Peyer's patch (tissue), 4 donors: ENCODE measurements around the gene ATP1B2.

Experiments
- POLR2A ChIP-seq, 2 donors: fragments of 450-650 bp; IDR thresholded peaks; one replicate each; pipeline ENCODE4 v1.5.1; 2017; ENCODE audit warnings: antibody characterized with exemption in 2 of 2, mild to moderate bottlenecking in 2 of 2, moderate library complexity in 2 of 2
- TF ChIP-seq, protein P1 (sequence below), 6 experiments: fragments of 450-650 bp in 4 of 6; fragments of 200-600 bp in 2 of 6; sonication (generic) in 1 of 6; IDR thresholded peaks; one replicate each; pipeline ENCODE4 v1.5.1; 2017 to 2019; ENCODE audit warnings: antibody characterized with exemption in 6 of 6, mild to moderate bottlenecking in 3 of 6, moderate library complexity in 1 of 6

GRCh38 chr17:7651665-7652387 lies 1.1 kb downstream of the ATP1B2 start:
- TF ChIP-seq POLR2A (IDR thresholded peaks at IDR 0.05) = no peak
- TF ChIP-seq, protein P1, sequence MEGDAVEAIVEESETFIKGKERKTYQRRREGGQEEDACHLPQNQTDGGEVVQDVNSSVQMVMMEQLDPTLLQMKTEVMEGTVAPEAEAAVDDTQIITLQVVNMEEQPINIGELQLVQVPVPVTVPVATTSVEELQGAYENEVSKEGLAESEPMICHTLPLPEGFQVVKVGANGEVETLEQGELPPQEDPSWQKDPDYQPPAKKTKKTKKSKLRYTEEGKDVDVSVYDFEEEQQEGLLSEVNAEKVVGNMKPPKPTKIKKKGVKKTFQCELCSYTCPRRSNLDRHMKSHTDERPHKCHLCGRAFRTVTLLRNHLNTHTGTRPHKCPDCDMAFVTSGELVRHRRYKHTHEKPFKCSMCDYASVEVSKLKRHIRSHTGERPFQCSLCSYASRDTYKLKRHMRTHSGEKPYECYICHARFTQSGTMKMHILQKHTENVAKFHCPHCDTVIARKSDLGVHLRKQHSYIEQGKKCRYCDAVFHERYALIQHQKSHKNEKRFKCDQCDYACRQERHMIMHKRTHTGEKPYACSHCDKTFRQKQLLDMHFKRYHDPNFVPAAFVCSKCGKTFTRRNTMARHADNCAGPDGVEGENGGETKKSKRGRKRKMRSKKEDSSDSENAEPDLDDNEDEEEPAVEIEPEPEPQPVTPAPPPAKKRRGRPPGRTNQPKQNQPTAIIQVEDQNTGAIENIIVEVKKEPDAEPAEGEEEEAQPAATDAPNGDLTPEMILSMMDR (IDR thresholded peaks at IDR 0.05) = no peak
